SK-N-SH (cell line): ENCODE data around the gene TSPAN15. TPM values are rescaled to one million over a fixed set of nuclear protein-coding genes. Genes with fewer than 3 reads are reported as not detected.

ENCODE experiments used
- CTCF ChIA-PET: fragments of 300-600, 350-600 bp; formaldehyde crosslinking; extraction: SDS; loops from one replicate; lab custom pipeline; 2021; lab: Yijun Ruan, JAX
- POLR2A ChIA-PET: fragments of 350-600 bp; sonication (Branson Sonifier 250); formaldehyde crosslinking; extraction: SDS; loops from one replicate; lab custom pipeline; 2020; ENCODE audit warnings: antibody characterized with exemption, inconsistent platforms; lab: Yijun Ruan, JAX
- DNase-seq: peaks from one replicate; pipeline ENCODE4 v3.0.0; 2012
- H2AFZ ChIP-seq: fragments of 200-600 bp; sonication (generic); 2 replicates; pipeline ENCODE4 v1.8.1; 2016; ENCODE audit warnings: antibody characterized with exemption, mild to moderate bottlenecking, low read depth
- H3F3A ChIP-seq: fragments of 200-600 bp; sonication (generic); replicated peaks from 2 replicates; pipeline ENCODE3; 2016; ENCODE audit warnings: antibody characterized with exemption, mild to moderate bottlenecking; ENCODE audit not compliant: insufficient read depth
- H3K27ac ChIP-seq, 2 experiments: fragments of 200-500 bp in 1 of 2; fragments of 200-600 bp in 1 of 2; sonication (Bioruptor generic) in 1 of 2; sonication (generic), shearing (Covaris generic) in 1 of 2; 2 replicates each; pipeline versions ENCODE4 v1.5.1 to v1.6.1; 2014 to 2016; ENCODE audit warnings: low read depth in 2 of 2, inconsistent platforms in 1 of 2, low read length in 1 of 2, mild to moderate bottlenecking in 1 of 2, mixed read lengths in 1 of 2
- H3K27me3 ChIP-seq: fragments of 200-600 bp; sonication (generic), shearing (Covaris generic); 2 replicates; pipeline ENCODE4 v1.6.1; 2016; ENCODE audit warnings: mixed run types; ENCODE audit not compliant: insufficient read depth
- H3K36me3 ChIP-seq, 2 experiments: fragments of 200-500 bp in 1 of 2; fragments of 200-600 bp in 1 of 2; sonication (Bioruptor generic) in 1 of 2; sonication (generic) in 1 of 2; replicated peaks in 1 of 2; 2 replicates each; pipeline versions ENCODE3 to v1.5.1; 2014 to 2016; ENCODE audit warnings: low read length in 1 of 2, mild to moderate bottlenecking in 1 of 2; ENCODE audit not compliant: insufficient read depth in 2 of 2, control insufficient read depth in 1 of 2
- H3K4me1 ChIP-seq, 2 experiments: fragments of 200-500 bp in 1 of 2; fragments of 200-600 bp in 1 of 2; sonication (Bioruptor generic) in 1 of 2; sonication (generic), shearing (Covaris generic) in 1 of 2; 2 replicates each; pipeline versions ENCODE4 v1.5.1 to v1.6.1; 2014 to 2016; ENCODE audit warnings: low read depth in 1 of 2, low read length in 1 of 2, mixed run types in 1 of 2; ENCODE audit not compliant: insufficient read depth in 2 of 2, control insufficient read depth in 1 of 2
- H3K4me2 ChIP-seq: fragments of 200-600 bp; sonication (generic), shearing (Covaris generic); 2 replicates; pipeline ENCODE4 v1.6.1; 2017; ENCODE audit warnings: mixed run types
- H3K4me3 ChIP-seq, 2 experiments: fragments of 200-500 bp in 1 of 2; fragments of 200-600 bp in 1 of 2; sonication (Bioruptor generic) in 1 of 2; sonication (generic), shearing (Covaris generic) in 1 of 2; 2 replicates each; pipeline versions ENCODE4 v1.5.1 to v1.8.1; 2014 to 2016; ENCODE audit warnings: low read depth in 2 of 2, inconsistent platforms in 1 of 2, low read length in 1 of 2, mild to moderate bottlenecking in 1 of 2, mixed read lengths in 1 of 2, moderate library complexity in 1 of 2
- H3K79me2 ChIP-seq: fragments of 200-600 bp; sonication (generic); 2 replicates; pipeline ENCODE4 v1.8.1; 2017; ENCODE audit warnings: mild to moderate bottlenecking; ENCODE audit not compliant: insufficient read depth
- H3K9ac ChIP-seq: fragments of 200-600 bp; sonication (generic); 2 replicates; pipeline ENCODE4 v1.6.1; 2017; ENCODE audit warnings: mixed run types
- H3K9me2 ChIP-seq: fragments of 200-600 bp; sonication (generic); 2 replicates; pipeline ENCODE4 v1.6.1; 2017; ENCODE audit warnings: mixed run types
- H3K9me3 ChIP-seq: fragments of 200-600 bp; sonication (generic); 2 replicates; pipeline ENCODE4 v1.6.1; 2017; ENCODE audit warnings: mixed run types, mild to moderate bottlenecking, moderate library complexity
- H4K20me1 ChIP-seq: fragments of 200-600 bp; sonication (generic); 2 replicates; pipeline ENCODE4 v1.6.1; 2017; ENCODE audit warnings: mild to moderate bottlenecking, mixed run types; ENCODE audit not compliant: insufficient read depth
- ELF1 ChIP-seq: IDR thresholded peaks from 2 replicates; pipeline ENCODE4 v1.4.0; 2012
- EP300 ChIP-seq, 2 experiments: IDR thresholded peaks; 2 replicates each; pipeline versions ENCODE4 v1.4.0 to v1.6.1; 2012; ENCODE audit warnings: borderline replicate concordance in 1 of 2, low read depth in 1 of 2, low read length in 1 of 2
- FOXJ3 ChIP-seq: sonication (generic); formaldehyde crosslinking; IDR thresholded peaks from 2 replicates; pipeline ENCODE4 v1.5.1; 2020; ENCODE audit warnings: mild to moderate bottlenecking, missing genetic modification reagents
- FOXM1 ChIP-seq: IDR thresholded peaks from 2 replicates; pipeline ENCODE4 v1.4.0; 2012; ENCODE audit warnings: low read depth, mild to moderate bottlenecking
- GABPA ChIP-seq: IDR thresholded peaks from 2 replicates; pipeline ENCODE4 v1.4.0; 2012; ENCODE audit warnings: low read depth, mild to moderate bottlenecking
- GATA2 ChIP-seq: sonication (generic); formaldehyde crosslinking; IDR thresholded peaks from 2 replicates; pipeline ENCODE4 v1.5.0; 2020; ENCODE audit warnings: mild to moderate bottlenecking, missing genetic modification reagents
- MEF2A ChIP-seq: IDR thresholded peaks from 2 replicates; pipeline ENCODE4 v1.4.0; 2012; ENCODE audit warnings: low read depth, borderline replicate concordance
- MXI1 ChIP-seq: IDR thresholded peaks from 2 replicates; pipeline ENCODE4 v1.6.1; 2012; ENCODE audit warnings: mild to moderate bottlenecking, low read depth, low read length, improper control_type of control experiment
- NFIC ChIP-seq: IDR thresholded peaks from 2 replicates; pipeline ENCODE4 v1.4.0; 2012; ENCODE audit warnings: borderline replicate concordance
- POLR2AphosphoS5 ChIP-seq: IDR thresholded peaks from 2 replicates; pipeline ENCODE4 v1.6.1; 2012; ENCODE audit warnings: low read depth, low read length
- RAD21 ChIP-seq: IDR thresholded peaks from 2 replicates; pipeline ENCODE4 v1.6.1; 2012; ENCODE audit warnings: mild to moderate bottlenecking, low read length
- RFX5 ChIP-seq: IDR thresholded peaks from 2 replicates; pipeline ENCODE4 v1.6.1; 2012; ENCODE audit warnings: mild to moderate bottlenecking, improper control_type of control experiment, low read length
- RXRA ChIP-seq: IDR thresholded peaks from 2 replicates; pipeline ENCODE4 v1.4.0; 2012; ENCODE audit warnings: low read depth, mild to moderate bottlenecking, borderline replicate concordance
- SIN3A ChIP-seq: IDR thresholded peaks from 2 replicates; pipeline ENCODE4 v1.6.1; 2012; ENCODE audit warnings: low read depth, mild to moderate bottlenecking, low read length, moderate library complexity, borderline replicate concordance
- SMC3 ChIP-seq: IDR thresholded peaks from 2 replicates; pipeline ENCODE4 v1.6.1; 2012; ENCODE audit warnings: low read depth, low read length, improper control_type of control experiment
- TCF12 ChIP-seq: IDR thresholded peaks from 2 replicates; pipeline ENCODE4 v1.4.0; 2012
- TEAD4 ChIP-seq: IDR thresholded peaks from 2 replicates; pipeline ENCODE4 v1.4.0; 2012; ENCODE audit warnings: mild to moderate bottlenecking, borderline replicate concordance; ENCODE audit not compliant: insufficient read depth
- YY1 ChIP-seq: IDR thresholded peaks from 2 replicates; pipeline ENCODE4 v1.4.0; 2012; ENCODE audit warnings: low read depth, mild to moderate bottlenecking
- WGBS: methylation state at CpG from one replicate; pipeline ENCODE4 v1.1.6; 2017; ENCODE audit warnings: low lambda C conversion rate; 5-methylcytosine and 5-hydroxymethylcytosine counted together
- polyA plus RNA-seq, 3 experiments: library from polyadenylated mRNA; depleted of rRNA; stranded (reverse); fragments of >200 nt; gene quantifications; 2 replicates each; pipeline ENCODE4 v1.2.3, GENCODE V29; 2012
- TF ChIP-seq, protein P1 (sequence below): IDR thresholded peaks from 2 replicates; pipeline ENCODE4 v1.4.0; 2012; ENCODE audit warnings: low read depth
- TF ChIP-seq, protein P2 (sequence below): fragments of 150-350 bp; IDR thresholded peaks from 2 replicates; pipeline ENCODE4 v1.6.1; 2016; ENCODE audit warnings: mild to moderate bottlenecking, low read depth, low read length
- TF ChIP-seq, protein P3 (sequence below): IDR thresholded peaks from 2 replicates; pipeline ENCODE4 v1.4.0; 2012; ENCODE audit warnings: low read depth, borderline replicate concordance
- TF ChIP-seq, protein P4 (sequence below): IDR thresholded peaks from 2 replicates; pipeline ENCODE4 v1.6.1; 2012; ENCODE audit warnings: mild to moderate bottlenecking, low read depth, low read length, moderate library complexity
- TF ChIP-seq, protein P5 (sequence below): fragments of 200-600 bp; sonication (generic); IDR thresholded peaks from 2 replicates; pipeline ENCODE4 v1.6.1; 2017; ENCODE audit warnings: antibody characterized with exemption, mild to moderate bottlenecking, moderate library complexity

TSPAN15 gene
- polyA plus RNA-seq, 1 of the 3 experiments (the other 2 are of a cell fraction): 8.5 TPM

DNA sequence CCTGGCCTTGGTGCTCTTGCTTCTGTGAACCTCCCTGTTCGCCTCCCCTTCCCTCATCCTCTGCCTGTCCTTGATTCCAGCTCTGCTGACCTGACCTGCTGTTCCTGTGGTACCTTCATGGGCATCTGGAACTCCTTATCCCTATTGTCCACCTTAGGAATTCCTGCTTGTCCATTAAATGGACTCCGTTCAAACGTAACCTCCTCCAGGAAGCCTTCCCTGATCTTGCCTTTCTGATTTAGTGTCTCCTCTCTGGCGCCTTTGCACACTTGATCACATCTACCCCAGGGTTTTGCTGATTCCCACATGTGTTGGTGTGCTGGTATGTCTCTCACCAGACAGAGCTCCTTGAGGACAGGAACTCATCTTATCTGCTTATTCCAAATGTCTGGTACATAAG, 20.9 kb downstream of the TSPAN15 start:
- no peak overlapping the region for H3K9ac ChIP-seq
- H3K9me3 ChIP-seq: no peaks in the 10 kb centered on the region
- peaks cover 3% of the 10 kb centered on the region for H3F3A ChIP-seq
- H3K9me2 ChIP-seq: no peaks in the 10 kb centered on the region
- TF ChIP-seq NFIC (no peak), MXI1 (no peak), TCF12 (no peak), FOXJ3 (CRISPR knock-in tag) (no peak), RFX5 (no peak), GABPA (no peak)
- TF ChIP-seq, protein P1, sequence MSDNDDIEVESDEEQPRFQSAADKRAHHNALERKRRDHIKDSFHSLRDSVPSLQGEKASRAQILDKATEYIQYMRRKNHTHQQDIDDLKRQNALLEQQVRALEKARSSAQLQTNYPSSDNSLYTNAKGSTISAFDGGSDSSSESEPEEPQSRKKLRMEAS: no peak
- peaks cover 11 to 21% of the 10 kb centered on the region in 2 experiments; a peak in 3 of 4 replicates for H3K4me1 ChIP-seq
- no peaks in the 10 kb centered on the region for H3K79me2 ChIP-seq
- H4K20me1 ChIP-seq: no peaks in the 10 kb centered on the region
- H2AFZ ChIP-seq: no peak overlapping the region
- no peak overlapping the region for H3K27ac ChIP-seq
- no peaks in the 10 kb centered on the region for H3K36me3 ChIP-seq
- no peak overlapping the region for H3K4me3 ChIP-seq
- 96% methylated on average over 4 of the region's 4 CpGs for WGBS
- no peaks in the 10 kb centered on the region for H3K27me3 ChIP-seq
- H3K4me2 ChIP-seq: no peak overlapping the region
- ChIA-PET POLR2A (no interaction called here), CTCF (interaction anchor here (1.5 kb wide), 1 partner anchor 22 kb away, joined by 3 read pairs; no protein-coding TSS in a partner anchor)
- DNase-seq: no peak

DNA sequence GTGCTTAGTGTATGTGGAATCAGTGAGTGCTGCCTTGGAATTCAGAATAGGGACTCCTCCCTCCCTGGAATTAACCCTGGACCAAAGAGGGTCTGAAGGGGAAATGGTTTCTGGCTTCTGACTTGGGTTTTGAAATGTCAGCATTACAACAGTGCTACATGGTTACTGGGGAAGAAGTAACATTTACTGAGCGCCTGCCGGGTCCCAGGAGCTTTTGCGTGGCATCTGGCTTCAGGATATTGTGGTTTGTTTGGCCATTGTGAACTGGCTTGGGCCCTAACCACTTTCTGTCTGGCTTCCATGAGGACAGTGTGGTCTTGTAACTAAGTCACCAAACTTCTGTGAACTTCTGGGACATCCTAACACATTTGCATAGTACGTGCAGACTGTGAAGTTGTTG, 21.3 kb downstream of the TSPAN15 start:
- Histone ChIP-seq H3K4me1 (peaks cover 11 to 21% of the 10 kb centered on the region in 2 experiments; a peak in 3 of 4 replicates), H3K36me3 (no peaks in the 10 kb centered on the region), H3K4me2 (no peak overlapping the region), H2AFZ (no peak overlapping the region), H3K4me3 (no peak overlapping the region), H3F3A (peaks cover 3% of the 10 kb centered on the region), H3K9me3 (no peaks in the 10 kb centered on the region), H3K79me2 (no peaks in the 10 kb centered on the region), H3K9ac (no peak overlapping the region), H3K27ac (no peak overlapping the region), H3K9me2 (no peaks in the 10 kb centered on the region), H3K27me3 (no peaks in the 10 kb centered on the region), H4K20me1 (no peaks in the 10 kb centered on the region)
- DNase-seq: no peak
- ChIA-PET CTCF (interaction anchor here (1.5 kb wide), 1 partner anchor 23 kb away, joined by 3 read pairs; no protein-coding TSS in a partner anchor), POLR2A (no interaction called here)
- WGBS: 93% methylated on average over 3 of the region's 4 CpGs
- TF ChIP-seq, protein P2, sequence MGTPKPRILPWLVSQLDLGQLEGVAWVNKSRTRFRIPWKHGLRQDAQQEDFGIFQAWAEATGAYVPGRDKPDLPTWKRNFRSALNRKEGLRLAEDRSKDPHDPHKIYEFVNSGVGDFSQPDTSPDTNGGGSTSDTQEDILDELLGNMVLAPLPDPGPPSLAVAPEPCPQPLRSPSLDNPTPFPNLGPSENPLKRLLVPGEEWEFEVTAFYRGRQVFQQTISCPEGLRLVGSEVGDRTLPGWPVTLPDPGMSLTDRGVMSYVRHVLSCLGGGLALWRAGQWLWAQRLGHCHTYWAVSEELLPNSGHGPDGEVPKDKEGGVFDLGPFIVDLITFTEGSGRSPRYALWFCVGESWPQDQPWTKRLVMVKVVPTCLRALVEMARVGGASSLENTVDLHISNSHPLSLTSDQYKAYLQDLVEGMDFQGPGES: no peak
- TF ChIP-seq, protein P3, sequence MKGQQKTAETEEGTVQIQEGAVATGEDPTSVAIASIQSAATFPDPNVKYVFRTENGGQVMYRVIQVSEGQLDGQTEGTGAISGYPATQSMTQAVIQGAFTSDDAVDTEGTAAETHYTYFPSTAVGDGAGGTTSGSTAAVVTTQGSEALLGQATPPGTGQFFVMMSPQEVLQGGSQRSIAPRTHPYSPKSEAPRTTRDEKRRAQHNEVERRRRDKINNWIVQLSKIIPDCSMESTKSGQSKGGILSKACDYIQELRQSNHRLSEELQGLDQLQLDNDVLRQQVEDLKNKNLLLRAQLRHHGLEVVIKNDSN: no peak
- TF ChIP-seq, protein P4, sequence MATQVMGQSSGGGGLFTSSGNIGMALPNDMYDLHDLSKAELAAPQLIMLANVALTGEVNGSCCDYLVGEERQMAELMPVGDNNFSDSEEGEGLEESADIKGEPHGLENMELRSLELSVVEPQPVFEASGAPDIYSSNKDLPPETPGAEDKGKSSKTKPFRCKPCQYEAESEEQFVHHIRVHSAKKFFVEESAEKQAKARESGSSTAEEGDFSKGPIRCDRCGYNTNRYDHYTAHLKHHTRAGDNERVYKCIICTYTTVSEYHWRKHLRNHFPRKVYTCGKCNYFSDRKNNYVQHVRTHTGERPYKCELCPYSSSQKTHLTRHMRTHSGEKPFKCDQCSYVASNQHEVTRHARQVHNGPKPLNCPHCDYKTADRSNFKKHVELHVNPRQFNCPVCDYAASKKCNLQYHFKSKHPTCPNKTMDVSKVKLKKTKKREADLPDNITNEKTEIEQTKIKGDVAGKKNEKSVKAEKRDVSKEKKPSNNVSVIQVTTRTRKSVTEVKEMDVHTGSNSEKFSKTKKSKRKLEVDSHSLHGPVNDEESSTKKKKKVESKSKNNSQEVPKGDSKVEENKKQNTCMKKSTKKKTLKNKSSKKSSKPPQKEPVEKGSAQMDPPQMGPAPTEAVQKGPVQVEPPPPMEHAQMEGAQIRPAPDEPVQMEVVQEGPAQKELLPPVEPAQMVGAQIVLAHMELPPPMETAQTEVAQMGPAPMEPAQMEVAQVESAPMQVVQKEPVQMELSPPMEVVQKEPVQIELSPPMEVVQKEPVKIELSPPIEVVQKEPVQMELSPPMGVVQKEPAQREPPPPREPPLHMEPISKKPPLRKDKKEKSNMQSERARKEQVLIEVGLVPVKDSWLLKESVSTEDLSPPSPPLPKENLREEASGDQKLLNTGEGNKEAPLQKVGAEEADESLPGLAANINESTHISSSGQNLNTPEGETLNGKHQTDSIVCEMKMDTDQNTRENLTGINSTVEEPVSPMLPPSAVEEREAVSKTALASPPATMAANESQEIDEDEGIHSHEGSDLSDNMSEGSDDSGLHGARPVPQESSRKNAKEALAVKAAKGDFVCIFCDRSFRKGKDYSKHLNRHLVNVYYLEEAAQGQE: no peak
- TF ChIP-seq YY1 (no peak), NFIC (no peak), RXRA (no peak), RAD21 (no peak), ELF1 (no peak), SMC3 (no peak), MEF2A (no peak), SIN3A (no peak), GATA2 (CRISPR knock-in tag) (no peak), FOXM1 (no peak), EP300 (IDR thresholded peaks at IDR 0.05; ENCODE audit: borderline replicate concordance in 1 of 2, low read depth in 1 of 2, low read length in 1 of 2) (no peak), POLR2AphosphoS5 (no peak), TEAD4 (no peak)
- TF ChIP-seq, protein P5, sequence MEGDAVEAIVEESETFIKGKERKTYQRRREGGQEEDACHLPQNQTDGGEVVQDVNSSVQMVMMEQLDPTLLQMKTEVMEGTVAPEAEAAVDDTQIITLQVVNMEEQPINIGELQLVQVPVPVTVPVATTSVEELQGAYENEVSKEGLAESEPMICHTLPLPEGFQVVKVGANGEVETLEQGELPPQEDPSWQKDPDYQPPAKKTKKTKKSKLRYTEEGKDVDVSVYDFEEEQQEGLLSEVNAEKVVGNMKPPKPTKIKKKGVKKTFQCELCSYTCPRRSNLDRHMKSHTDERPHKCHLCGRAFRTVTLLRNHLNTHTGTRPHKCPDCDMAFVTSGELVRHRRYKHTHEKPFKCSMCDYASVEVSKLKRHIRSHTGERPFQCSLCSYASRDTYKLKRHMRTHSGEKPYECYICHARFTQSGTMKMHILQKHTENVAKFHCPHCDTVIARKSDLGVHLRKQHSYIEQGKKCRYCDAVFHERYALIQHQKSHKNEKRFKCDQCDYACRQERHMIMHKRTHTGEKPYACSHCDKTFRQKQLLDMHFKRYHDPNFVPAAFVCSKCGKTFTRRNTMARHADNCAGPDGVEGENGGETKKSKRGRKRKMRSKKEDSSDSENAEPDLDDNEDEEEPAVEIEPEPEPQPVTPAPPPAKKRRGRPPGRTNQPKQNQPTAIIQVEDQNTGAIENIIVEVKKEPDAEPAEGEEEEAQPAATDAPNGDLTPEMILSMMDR: no peak
